Stimulated activated CD8-positive, alpha-beta memory T cell treated with anti-CD3 and anti-CD28 coated beads, Interleukin-4, amount 100 ng/mL, for 1 hour (primary cell): ENCODE measurements around the gene NEIL1.
"Not testable (repeated sequence)": the region's sequence is repeated elsewhere in the genome, so short reads cannot be mapped to it uniquely, and the experiment has no call there.

Source experiments
- DNase-seq, 2 donors: peaks; one replicate each; pipeline ENCODE4 v3.0.0-alpha.2; 2020; ENCODE audit warnings: low read depth in 2 of 2, low spot score in 1 of 2

The NEIL1 gene

GRCh38 chr15:75371901-75372688 lies 25.3 kb downstream of the NEIL1 start:
- DNase-seq: no peak

- DNase-seq: no peak
Measured at GRCh38 chr15:75380773-75381172, 33.9 kb downstream of the NEIL1 start.

GRCh38 chr15:75383986-75384385 lies 37.1 kb downstream of the NEIL1 start:
- not testable (repeated sequence) for DNase-seq

- no peak for DNase-seq
Measured at GRCh38 chr15:75389791-75390382, 43.0 kb downstream of the NEIL1 start.

- DNase-seq: no peak
Measured at GRCh38 chr15:75397494-75397893, 50.7 kb downstream of the NEIL1 start.

- DNase-seq: no peak
Measured at GRCh38 chr15:75403892-75404291, 57.1 kb downstream of the NEIL1 start.
